ENCODE data around the gene UROC1. TPM values are rescaled to one million over a fixed set of nuclear protein-coding genes. Genes with fewer than 3 reads are reported as not detected.

The UROC1 gene
- total and polyA plus RNA-seq, 9 of the 15 experiments (the other 6 are each of a cell fraction or from before 2014, with no cell fraction given) = not detected

DNA sequence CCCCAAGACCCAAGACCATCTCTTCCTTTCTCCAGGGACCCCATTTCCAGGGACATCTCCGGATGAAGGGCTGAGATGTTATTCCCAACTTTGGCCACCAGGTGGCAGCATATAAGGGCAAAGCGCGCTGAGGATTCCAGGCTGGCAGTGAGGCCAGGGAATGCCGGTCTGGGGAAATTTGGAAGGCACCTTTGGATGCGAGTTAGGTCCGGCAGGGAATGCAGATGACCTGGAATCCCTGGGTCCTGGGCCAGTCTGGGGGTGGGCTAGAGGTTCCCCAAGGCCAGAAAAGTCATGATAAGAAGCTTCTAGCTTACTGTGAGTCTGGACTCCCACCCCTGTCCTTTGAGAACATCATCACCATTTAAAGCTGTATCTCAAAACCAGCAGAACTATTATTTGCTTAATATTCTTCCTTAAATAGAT lies 4.8 kb upstream of the UROC1 start (continued):
- TF ChIP-seq SMC3 (conservative IDR thresholded peaks at IDR 0.05; ENCODE audit: insufficient read depth, low read depth, low read length) = peak; percentile 66

DNA sequence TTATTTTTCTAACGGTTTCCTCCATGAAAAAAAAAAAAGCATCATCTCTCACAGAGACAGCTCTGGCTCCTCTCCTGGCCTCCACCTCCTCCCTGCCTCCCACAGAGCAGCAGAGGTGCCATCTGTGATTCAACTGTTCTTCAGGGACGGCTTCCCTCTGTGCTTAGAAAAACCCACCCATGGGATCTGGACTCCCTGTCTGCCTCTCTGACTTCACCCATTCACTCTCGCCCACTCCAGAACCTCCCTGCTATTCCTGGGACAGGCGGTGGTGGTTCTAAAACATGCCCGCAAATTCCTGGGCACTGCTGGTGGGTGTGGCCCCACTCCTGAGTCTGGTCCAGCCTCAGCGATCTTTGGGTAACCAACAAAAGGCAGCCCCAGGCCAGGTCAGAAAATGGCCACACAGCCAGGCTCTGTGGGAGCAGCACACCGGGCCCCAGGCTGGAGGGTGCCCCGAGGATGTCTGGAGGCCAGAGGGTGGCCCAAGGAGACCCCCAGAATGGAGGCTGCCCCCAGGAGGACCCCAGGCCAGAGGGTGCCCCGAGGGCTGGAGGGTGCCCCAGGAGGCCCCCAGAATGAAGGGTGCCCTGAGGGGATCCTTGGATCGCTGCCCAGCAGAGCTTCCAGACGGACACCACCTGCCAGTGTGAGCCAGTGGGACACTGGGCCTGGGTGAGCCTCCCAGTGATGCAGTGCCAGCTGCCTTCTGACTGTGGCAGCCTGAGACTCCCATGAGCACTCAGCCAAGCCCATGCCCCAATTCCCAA lies 3.7 kb upstream of the UROC1 start:
- Histone ChIP-seq H3K9ac (ENCODE audit: insufficient read depth in 1 of 2, low read depth in 2 of 2, low read length in 2 of 2) (no peak overlapping the region; a peak in 1 of 4 replicates), H3K36me3 (ENCODE audit: control insufficient read depth, insufficient read depth, low read length) (no peaks in the 10 kb centered on the region), H4K20me1 (replicated peaks; ENCODE audit: control insufficient read depth, insufficient read depth, low read length) (peaks cover 3% of the 10 kb centered on the region; the same call in 1 of the 2 replicates), H3K9me3 (replicated peaks; ENCODE audit: control insufficient read depth, insufficient read depth, low read depth, low read length) (no peaks in the 10 kb centered on the region), H3K27me3 (ENCODE audit: control insufficient read depth in 2 of 2, insufficient read depth in 2 of 2, low read length in 2 of 2) (peaks cover 0 to 11% of the 10 kb centered on the region in 2 experiments; a peak in 1 of 5 replicates), H3K27ac (ENCODE audit: extremely low read depth, low read depth, low read length) (no peak overlapping the region), H3K4me3 (no peak overlapping the region), H3K79me2 (ENCODE audit: control insufficient read depth, insufficient read depth, low read length) (no peaks in the 10 kb centered on the region), H3K9me1 (ENCODE audit: control insufficient read depth, insufficient read depth, low read length) (no peaks in the 10 kb centered on the region), H2AFZ (ENCODE audit: low read depth, low read length) (no peak overlapping the region), H3K4me2 (ENCODE audit: insufficient read depth, low read length) (no peak overlapping the region), H3K4me1 (replicated peaks in 1 of 2; ENCODE audit: control insufficient read depth in 2 of 2, insufficient read depth in 2 of 2, low read length in 2 of 2) (peaks cover 0 to 12% of the 10 kb centered on the region in 2 experiments; a peak in 2 of 5 replicates)
- CTCF ChIA-PET (ENCODE audit: low intra/inter-chr PET ratio) = no interaction called here
- ATAC-seq (no peak), DNase-seq (ENCODE audit: extremely low read depth in 1 of 4, low spot score in 3 of 4) (no peak), FAIRE-seq (no peak)
- 0% methylated on average over 8 of the region's 11 CpGs for WGBS (ENCODE audit: insufficient coverage, low coverage, missing lambda C conversion rate)
- no TSS peak for BruUV-seq (replicated peaks)
- TF ChIP-seq ELF1 (tag; IDR thresholded peaks at IDR 0.05) (no peak), MEF2A (IDR thresholded peaks at IDR 0.05; ENCODE audit: control insufficient read depth, low read depth, low read length) (no peak), KLF6 (CRISPR knock-in tag; IDR thresholded peaks at IDR 0.05; ENCODE audit: borderline replicate concordance) (no peak), ZNF830 (CRISPR knock-in tag; IDR thresholded peaks at IDR 0.05) (no peak), LCOR (CRISPR knock-in tag; IDR thresholded peaks at IDR 0.05) (no peak), FUS (optimal IDR thresholded peaks at IDR 0.05; ENCODE audit: low read depth, low read length) (no peak), ZNF212 (CRISPR knock-in tag; IDR thresholded peaks at IDR 0.05) (no peak), ELF2 (CRISPR knock-in tag; IDR thresholded peaks at IDR 0.05) (no peak)
- TF ChIP-seq, protein P1, sequence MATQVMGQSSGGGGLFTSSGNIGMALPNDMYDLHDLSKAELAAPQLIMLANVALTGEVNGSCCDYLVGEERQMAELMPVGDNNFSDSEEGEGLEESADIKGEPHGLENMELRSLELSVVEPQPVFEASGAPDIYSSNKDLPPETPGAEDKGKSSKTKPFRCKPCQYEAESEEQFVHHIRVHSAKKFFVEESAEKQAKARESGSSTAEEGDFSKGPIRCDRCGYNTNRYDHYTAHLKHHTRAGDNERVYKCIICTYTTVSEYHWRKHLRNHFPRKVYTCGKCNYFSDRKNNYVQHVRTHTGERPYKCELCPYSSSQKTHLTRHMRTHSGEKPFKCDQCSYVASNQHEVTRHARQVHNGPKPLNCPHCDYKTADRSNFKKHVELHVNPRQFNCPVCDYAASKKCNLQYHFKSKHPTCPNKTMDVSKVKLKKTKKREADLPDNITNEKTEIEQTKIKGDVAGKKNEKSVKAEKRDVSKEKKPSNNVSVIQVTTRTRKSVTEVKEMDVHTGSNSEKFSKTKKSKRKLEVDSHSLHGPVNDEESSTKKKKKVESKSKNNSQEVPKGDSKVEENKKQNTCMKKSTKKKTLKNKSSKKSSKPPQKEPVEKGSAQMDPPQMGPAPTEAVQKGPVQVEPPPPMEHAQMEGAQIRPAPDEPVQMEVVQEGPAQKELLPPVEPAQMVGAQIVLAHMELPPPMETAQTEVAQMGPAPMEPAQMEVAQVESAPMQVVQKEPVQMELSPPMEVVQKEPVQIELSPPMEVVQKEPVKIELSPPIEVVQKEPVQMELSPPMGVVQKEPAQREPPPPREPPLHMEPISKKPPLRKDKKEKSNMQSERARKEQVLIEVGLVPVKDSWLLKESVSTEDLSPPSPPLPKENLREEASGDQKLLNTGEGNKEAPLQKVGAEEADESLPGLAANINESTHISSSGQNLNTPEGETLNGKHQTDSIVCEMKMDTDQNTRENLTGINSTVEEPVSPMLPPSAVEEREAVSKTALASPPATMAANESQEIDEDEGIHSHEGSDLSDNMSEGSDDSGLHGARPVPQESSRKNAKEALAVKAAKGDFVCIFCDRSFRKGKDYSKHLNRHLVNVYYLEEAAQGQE (IDR thresholded peaks at IDR 0.05; ENCODE audit: borderline replicate concordance) = no peak
- TF ChIP-seq, protein P1 (CRISPR knock-in tag; IDR thresholded peaks at IDR 0.05; ENCODE audit: low read depth) = no peak
- POLR2A ChIA-PET = no interaction called here
- in situ Hi-C loops (cut with MboI) (no loop called here), intact Hi-C loops (cut with micrococcal nuclease) (loop anchor here (10.0 kb wide), 2 partner anchors 143 to 223 kb away; no protein-coding TSS in a partner anchor)
